SK-N-MC (cell line): Measurements from ENCODE around the gene PELI2.

Experiments
- EZH2 ChIP-seq: fragments of 200-600 bp; sonication (generic); IDR thresholded peaks from one replicate; pipeline ENCODE4 v1.6.1; 2017; ENCODE audit warnings: antibody characterized with exemption
- FOXP2 ChIP-seq: optimal IDR thresholded peaks from 2 replicates; pipeline ENCODE3; 2011; ENCODE audit warnings: mild to moderate bottlenecking, moderate library complexity; ENCODE audit not compliant: insufficient read depth; ENCODE audit errors: extremely low read length, control extremely low read depth
- POLR2AphosphoS5 ChIP-seq: IDR thresholded peaks from 2 replicates; pipeline ENCODE4 v1.6.1; 2012; ENCODE audit warnings: mild to moderate bottlenecking, low read depth, low read length, borderline replicate concordance

- TF ChIP-seq POLR2AphosphoS5 (no peak), EZH2 (no peak), FOXP2 (no peak)
Observed at GRCh38 chr14:56187736-56188135, 69.5 kb downstream of the PELI2 start.
